Fibroblast of skin of left quadriceps (primary cell): ENCODE results near the gene EP300.
"Not testable (repeated sequence)": the region's sequence is repeated elsewhere in the genome, so short reads cannot be mapped to it uniquely, and the experiment has no call there.

ENCODE experiments used
- DNase-seq, 2 experiments: peaks; one replicate each; pipeline ENCODE4 v3.0.0-alpha.2; 2013; ENCODE audit warnings: low read depth in 2 of 2

The EP300 gene

DNA sequence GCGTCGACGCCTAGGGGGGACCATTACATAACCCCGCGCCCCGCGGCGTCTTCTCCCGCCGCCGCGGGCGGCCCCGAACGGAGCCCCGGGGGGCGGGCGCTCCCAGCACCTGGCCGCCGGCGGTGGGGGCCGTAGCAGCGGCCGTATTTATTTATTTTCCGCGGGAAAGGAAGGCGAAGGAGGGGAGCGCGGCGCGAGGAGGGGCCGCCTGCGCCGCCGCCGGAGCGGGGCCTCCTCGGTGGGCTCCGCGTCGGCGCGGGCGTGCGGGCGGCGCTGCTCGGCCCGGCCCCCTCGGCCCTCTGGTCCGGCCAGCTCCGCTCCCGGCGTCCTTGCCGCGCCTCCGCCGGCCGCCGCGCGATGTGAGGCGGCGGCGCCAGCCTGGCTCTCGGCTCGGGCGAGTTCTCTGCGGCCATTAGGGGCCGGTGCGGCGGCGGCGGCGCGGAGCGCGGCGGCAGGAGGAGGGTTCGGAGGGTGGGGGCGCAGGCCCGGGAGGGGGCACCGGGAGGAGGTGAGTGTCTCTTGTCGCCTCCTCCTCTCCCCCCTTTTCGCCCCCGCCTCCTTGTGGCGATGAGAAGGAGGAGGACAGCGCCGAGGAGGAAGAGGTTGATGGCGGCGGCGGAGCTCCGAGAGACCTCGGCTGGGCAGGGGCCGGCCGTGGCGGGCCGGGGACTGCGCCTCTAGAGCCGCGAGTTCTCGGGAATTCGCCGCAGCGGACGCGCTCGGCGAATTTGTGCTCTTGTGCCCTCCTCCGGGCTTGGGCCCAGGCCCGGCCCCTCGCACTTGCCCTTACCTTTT is at the start of gene EP300:
Gene EP300, plus strand, starts transcription at position 570 of the 795 bp plus-strand sequence. CDS start 413 bp downstream, outside the sequence.
- DNase-seq, result peak; percentile 52 to 59

DNA sequence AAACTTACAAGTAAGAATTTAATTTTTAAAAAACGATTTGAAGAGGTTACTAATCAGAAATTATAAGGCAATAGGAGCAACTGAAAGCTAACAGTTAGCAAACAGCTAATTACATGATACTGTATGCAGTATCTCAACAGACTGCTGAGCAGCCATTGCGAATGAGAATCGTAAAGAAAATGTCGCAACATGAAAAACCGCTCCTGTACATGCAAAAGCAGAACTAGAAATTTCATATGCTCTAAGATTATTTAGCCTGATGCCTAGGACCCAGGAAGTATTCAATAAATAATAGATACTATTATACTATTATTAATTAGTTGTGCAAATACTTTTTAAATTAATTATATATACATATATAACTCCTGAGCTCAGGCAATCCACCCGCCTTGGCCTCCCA is 48.7 kb upstream of the EP300 start:
- DNase-seq, result no peak

DNA sequence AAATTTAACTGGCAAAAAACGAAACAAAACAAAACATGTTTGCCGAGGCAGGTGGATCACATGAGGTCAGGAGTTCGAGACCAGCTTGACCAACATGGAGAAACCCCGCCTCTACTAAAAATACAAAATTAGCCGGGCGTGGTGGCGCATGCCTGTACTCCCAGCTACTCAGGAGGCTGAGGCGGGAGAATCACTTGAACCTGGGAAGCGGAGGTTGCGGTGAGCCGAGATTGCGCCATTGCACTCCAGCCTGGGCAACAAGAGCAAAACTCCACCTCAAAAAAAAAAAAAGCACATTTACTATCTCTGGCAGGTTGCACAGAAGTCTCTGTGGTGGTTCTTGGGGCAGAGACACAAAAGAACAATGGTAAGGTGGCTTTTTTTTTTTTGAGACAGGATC is 46.8 kb upstream of the EP300 start:
- not testable (repeated sequence) for DNase-seq

DNA sequence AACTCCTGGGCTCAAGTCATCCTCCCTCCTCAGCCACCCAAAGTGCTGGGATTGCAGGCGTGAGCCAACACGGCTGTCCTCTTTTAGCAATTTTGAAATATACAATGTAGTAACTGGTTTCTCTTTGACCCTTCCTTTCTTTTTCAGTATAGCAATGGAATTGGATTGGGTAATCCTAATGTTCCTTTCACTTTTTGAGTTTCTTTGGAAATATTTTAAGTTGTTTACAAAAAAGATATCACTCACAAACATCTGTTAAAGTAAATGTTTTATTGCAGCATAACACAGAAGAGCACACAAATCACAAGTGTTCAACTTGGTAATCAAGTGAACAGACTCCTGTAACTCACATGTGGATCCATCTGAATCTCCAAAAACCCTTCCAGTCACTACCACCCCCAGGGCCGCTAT is 44.6 kb upstream of the EP300 start:
- DNase-seq, result no peak

DNA sequence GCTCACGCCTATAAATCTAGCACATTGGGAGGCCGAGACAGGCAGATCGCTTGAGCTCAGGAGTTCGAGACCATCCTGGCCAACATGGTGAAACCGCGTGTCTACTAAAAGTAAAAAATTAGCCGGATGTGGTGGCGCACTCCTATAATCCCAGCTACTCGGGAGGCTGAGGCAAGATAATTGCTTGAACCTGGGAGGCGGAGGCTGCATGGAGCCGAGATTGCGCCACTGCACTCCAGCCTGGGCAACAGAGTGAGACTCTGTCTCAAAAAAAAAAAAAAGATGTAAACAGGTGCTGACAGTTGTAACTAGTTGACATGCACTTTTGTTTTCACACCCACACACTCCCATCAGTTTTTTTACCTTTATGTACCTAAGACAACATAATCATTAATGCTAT is 44.0 kb upstream of the EP300 start:
- DNase-seq, result not testable (repeated sequence)

DNA sequence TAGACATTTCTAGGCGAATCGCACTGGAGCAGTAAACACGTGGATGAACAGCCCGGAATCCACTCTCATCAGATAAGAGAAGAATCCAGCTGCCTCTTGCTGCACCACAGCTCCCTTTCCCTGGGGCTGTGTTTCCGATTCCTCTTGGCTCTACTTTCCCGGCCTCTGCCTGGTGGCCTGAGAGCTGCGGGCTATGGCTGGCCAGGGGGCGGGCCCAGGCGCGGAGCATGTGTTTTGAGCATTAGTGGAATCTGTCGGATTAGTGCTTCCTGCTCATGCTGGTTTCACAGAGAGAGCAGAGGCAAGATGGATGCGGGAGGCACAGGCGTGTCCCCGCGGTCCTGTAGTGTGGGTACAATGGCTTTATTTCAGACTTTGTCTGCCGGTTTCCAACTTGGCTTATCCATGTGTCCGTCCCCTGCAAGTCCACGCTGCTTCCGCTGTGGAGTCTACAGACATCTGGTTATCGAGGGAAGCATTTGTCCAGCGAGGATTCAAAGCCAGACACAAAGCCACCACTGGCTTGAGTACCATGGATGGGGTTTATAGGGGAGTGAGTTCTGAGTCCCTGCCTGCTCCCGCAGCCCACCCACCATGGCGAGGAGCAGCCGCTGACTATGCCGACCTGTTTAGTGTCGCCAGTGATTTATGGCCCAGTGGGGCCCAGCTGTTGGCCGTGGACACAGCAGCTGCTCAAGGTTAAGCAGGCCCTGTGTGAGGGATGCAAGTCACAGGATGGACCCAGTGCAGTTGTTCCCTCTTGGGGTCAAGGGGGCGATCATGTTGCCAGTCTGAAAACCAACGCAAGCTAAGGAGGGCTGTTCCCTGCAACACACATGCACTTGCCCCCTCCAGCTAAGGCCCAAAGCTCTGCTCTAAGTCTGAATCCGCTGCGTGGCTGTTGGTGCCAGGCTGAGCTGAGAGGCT is 43.3 kb upstream of the EP300 start:
- peak; percentile 47 to 49 for DNase-seq

DNA sequence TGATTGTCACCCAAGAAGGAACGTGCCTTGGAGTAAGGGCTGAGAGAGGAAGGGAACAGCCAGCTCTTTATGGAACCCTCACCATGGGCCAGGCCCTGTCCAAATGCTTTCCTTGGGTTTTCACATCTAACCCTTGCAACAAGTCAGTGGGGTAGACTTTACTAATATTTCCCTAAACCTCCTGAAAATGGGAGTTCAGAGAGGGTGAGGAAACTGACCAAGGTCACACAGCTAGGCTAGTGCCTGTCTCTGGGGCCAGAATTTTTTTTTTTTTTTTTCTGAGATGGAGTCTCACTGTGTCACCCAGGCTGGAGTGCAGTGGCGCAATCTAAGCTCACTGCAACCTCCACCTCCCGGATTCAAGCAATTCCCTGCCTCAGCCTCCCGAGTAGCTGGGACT is 42.6 kb upstream of the EP300 start:
- not testable (repeated sequence) for DNase-seq

DNA sequence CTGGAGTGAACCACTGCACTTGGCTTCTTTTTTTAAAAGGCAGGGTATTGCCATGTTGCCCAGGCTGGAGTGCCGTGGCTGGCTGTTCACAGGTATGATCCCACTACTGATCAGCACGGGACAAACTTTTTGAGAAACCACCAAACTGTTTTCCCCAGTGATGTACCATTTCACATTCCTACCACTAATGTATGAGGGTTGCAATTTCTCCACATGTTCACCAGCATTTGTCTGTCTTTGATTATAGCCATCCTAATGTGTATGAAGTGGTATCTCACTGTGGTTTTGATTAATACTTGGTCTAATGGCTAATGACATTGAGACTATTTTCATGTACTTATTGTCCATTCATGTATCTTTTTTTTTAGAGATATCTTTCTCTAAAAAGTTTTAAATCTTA is 41.5 kb upstream of the EP300 start:
- peak in 1 of 2 experiments; percentile 23 for DNase-seq

DNA sequence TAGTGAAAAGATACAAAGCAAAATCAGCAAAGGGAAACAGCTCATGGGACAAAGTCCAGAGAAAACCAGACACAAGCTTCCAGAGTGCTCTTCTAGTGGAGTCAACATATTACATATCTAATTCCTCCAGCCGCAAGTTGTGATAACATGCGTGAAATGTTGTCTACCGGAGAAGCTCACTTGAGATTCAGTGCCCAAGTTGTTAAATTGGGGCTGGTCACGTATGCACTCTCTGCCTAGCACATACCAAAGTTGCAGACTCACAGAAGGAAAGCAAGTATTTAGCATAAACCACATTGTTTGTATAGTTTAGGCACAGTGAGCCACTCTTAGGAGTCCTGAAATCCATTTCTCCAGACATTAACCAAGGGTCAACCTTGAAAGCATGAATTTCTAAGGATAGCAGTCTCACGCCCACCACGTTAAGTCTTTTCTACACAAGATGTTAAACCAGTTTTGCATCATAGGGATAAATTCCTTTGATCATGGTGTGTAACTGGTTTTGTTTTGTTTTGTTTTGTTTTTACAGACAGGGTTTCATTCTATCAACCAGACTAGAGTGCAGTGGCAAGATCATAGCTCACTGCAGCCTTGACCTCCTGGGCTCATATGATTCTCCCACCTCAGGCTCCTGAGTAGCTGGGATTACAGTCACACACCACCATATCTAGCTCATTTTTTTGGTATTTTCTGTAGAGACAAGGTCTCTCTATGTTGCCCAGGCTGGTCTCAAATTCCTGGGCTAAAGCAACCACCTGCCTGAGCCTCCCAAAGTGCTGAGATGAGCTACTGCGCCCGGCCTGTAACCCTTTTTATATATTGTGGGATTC is 39.5 kb upstream of the EP300 start:
- peak; percentile 58 for DNase-seq

DNA sequence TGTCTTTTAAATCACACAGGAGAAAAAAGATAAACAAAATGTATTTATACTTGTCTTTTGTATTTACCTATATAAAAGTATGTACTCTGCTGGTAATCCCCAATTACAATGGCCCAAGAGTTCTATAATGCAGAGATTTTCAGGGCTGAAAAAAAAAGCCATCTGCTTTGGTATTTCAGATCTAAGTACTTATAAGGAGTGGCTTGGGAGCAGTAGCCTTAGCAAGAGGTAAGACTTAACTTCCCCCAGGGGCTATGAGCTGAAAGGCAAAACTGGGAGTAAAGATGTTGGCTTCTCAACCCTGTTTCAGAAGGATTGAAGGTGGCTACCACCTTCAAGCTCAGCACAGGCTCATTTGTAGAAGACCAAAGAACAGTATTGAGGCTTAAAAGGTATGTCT is 35.3 kb upstream of the EP300 start:
- no peak for DNase-seq

DNA sequence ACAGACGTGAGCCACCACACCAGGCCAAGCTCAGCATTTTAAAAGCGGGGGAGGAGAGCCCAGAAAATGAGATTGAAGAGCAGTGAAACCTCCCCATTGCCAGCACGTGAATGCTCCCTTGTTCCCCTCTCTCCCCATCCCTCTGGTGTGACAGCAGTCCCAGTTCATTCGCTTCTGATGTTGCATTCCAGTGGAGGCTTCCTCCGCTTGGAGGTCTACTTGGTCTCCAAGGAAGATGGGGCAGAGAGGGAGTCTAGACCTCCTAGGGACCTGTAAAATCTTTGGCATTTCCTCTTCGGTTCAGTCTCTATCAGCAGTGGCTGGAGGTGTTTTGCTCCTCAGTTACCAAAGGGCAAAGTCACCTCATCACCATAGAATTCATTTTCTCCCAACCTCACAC is 30.2 kb upstream of the EP300 start:
- DNase-seq, result no peak

DNA sequence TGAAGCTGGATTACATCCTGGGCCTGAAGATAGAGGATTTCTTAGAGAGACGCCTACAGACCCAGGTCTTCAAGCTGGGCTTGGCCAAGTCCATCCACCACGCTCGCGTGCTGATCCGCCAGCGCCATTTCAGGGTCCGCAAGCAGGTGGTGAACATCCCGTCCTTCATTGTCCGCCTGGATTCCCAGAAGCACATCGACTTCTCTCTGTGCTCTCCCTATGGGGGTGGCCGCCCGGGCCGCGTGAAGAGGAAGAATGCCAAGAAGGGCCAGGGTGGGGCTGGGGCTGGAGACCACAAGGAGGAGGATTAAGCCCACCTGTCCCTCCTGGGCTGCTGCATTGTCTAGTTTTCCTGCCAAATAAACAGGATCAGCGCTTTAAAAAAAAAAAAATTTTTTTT is 28.1 kb upstream of the EP300 start:
- not testable (repeated sequence) for DNase-seq

DNA sequence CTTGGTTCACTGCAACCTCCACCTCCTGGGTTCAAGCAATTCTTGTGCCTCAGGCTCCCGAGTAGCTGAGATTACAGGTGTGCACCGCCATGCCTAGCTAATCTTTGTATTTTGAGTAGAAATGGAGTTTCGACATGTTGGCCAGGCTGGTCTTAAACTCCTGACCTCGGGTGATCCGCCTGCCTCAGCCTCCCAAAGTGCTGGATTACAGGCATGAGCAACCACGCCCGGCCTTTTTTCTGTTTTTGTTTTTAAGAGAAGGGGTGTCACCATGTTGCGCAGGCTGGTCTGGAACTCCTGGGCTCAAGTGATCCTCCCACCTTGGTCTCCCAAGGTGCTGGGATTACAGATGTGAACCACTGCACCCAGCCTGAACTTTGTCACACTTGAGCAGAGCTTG is 26.1 kb upstream of the EP300 start:
- DNase-seq, result not testable (repeated sequence)

DNA sequence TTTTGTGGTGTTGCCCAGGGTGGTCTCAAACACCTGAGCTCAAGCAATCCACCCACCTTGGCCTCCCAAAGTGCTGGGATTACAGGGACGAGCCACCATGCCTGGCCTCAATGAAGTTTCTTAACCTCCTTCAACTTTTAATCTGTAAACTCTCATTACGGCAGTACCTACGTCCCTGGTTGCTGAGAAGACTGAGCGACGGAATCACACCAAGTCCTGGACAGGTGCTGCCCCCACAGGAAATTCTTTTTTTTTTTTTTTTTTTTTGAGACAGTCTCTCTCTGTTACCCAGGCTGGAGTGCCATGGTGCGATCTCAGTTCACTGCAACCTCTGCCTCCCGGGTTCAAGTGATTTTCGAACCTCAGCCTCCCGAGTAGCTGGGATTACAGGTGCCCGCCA is 24.4 kb upstream of the EP300 start:
- DNase-seq, result not testable (repeated sequence)

DNA sequence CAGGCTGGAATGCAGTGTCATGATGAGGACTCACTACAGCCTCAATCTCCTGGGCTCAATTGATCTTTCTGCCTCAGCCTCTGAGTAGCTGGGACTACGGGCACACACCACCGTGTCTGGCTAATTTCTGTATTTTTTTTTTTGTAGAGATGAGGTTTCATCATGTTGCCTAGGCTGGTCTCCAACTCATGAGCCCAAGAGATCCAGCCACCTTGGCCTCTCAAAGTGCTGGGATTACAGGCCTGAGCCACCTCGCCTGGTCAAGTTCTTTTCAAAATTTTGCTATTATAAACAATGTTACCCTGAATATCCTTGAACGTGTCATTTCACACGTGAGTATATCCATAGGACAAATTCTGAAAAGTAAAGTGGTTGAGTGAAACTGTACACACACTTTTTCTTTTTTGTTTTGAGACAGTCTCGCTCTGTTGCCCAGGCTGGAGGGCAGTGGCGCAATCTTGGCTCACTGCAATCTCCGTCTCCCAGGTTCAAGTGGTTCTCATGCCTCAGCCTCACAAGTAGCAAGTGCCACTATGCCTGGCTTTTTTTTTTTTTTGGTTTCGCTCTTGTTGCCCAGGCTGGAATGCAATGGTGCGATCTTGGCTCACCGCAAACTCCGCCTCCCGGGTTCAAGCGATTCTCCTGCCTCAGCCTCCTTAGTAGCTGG is 21.6 kb upstream of the EP300 start:
- DNase-seq, result no peak

DNA sequence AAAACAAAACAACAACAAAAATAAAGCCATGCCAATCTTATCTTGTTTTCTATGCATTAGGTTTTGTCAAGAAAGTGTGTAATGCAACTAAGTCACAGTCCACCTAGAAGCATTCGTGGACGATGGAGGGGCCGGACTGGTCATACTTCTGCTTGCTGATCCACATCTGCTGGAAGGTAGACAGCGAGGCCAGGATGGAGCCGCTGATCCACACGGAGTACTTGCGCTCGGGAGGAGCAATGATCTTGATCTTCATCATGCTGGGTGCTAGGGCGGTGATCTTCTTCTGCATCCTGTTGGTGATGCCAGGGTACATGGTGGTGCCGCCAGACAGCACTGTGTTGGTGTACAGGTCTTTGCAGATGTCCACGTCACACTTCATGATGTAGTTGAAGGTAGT is 18.3 kb upstream of the EP300 start:
- DNase-seq, result no peak

DNA sequence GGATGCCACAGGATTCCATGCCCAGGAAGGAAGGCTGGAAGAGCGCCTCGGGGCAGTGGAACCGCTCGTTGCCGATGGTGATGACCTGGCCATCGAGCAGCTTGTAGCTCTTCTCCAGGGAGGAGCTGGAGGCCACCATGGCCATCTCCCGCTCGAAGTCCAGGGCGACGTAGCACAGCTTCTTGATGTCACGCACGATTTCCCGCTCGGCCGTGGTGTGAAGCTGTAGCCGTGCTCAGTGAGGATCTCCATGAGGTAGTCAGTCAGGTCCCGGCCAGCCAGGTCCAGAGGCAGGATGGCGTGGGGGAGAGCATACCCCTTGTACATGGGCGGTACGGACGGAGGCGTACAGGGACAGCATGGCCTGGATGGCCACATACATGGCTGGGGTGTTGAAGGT is 17.9 kb upstream of the EP300 start:
- no peak for DNase-seq

DNA sequence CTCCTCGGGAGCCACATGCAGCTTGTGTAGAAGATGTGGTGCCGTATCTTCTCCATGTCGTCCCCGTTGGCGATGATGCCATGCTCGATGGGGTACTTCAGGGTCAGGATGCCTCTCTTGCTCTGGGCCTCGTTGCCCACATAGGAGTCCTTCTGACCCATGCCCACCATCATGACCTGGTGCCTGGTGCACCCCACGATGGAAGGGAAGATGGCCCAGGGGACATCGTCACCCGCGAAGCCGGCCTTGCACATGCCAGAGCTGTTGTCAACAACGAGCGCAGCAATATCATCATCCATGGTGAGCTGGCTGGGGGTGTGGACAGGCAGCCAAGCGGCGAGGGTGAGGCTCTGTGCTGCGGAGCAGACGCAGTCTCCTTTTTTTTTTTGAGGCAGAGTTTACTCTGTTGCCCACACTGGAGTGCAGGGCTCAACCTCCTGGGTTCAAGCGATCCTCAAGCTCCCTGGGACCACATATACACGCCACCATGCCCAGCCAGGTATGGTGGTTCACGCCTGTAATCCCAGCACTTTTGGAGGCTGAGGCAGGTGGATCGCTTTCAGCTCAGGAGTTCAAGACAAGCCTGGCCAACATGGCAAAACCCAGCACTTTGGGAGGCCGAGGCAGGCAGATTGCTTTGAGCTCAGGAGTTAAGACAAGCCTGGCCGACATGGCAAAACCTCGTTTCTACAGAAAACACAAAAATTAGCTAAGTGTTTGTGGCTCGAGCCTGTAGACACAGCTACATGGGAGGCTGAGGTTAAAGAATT is 17.3 kb upstream of the EP300 start:
- no peak for DNase-seq

DNA sequence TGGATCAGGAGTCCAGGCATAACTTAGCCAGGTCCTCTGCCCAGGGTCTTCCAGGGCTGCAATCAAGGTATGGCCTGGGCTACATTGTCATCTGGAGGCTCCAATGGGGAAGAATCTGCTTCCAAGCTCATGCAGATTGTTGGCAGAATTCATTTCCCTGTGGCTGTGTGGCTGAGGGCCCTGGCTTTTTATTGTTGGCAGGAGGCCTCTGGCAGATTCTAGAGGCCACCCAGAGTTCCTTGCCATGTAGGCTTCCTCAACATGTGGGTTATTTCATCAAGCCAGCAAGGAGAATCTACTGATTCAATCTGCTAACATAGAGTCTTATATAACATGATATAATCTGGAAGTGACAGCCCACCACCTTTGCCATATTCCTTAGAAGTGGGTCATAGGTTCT is 16.4 kb upstream of the EP300 start:
- no peak for DNase-seq

DNA sequence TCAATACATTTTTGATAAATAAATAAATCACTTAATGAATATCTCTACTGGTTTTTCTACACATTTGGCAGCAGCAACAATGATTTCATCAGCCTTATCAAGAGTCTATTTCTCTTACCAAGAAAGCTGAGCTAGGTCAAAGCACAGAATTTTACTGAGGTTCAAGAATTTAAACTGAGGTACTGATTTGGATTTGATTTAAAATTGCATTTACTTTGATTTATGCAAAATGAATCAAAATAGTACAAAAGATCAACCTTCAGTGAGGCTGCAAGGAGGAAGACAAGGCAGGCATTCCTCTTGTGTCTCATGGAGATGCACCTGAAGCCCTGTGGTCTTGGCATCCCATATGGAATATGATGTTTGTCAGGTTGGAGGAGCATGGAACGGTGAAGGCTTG is 15.5 kb upstream of the EP300 start:
- DNase-seq, result no peak

DNA sequence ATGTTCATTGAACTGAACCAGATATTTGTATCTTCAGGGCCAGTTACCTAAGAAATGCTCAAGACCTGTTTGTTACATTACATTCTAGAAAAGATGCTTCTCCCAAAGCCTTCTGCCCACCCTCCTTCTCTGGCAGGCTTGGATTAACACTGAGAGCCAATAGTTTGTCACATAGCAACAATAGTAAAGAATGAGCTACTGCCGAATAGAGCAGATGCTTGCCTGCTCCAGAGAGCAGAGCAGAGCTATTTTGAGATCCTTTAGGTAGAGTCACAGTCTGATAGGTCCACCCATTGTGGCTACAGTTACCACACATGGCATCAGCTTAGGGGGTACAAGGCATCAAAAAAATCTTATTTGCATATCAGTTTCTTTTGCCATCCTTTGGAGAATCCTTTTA is 13.5 kb upstream of the EP300 start:
- no peak for DNase-seq
